Endodermal cell (in vitro differentiated cells): ENCODE data around the gene PGS1. TPM values are rescaled to one million over a fixed set of nuclear protein-coding genes. Genes with fewer than 3 reads are reported as not detected.
A peak's percentile ranks its signal among the peaks of the same experiment; 100 is the strongest.

ENCODE experiments used
- DNase-seq: peaks from one replicate; pipeline ENCODE4 v3.0.0-alpha.2; 2017
- H3K27ac ChIP-seq: 2 replicates; pipeline ENCODE4 v1.5.1; 2013; ENCODE audit warnings: mild to moderate bottlenecking, low read depth, low read length, moderate library complexity
- H3K27me3 ChIP-seq: 2 replicates; pipeline ENCODE4 v1.6.1; 2013; ENCODE audit warnings: mild to moderate bottlenecking, low read length, moderate library complexity; ENCODE audit not compliant: insufficient read depth, control insufficient read depth, poor library complexity, severe bottlenecking
- H3K36me3 ChIP-seq: 2 replicates; pipeline ENCODE4 v1.7.0; 2013; ENCODE audit warnings: mild to moderate bottlenecking, low read length, moderate library complexity; ENCODE audit not compliant: control insufficient read depth, insufficient read depth
- H3K4me1 ChIP-seq: one replicate; pipeline ENCODE4 v1.7.0; 2013; ENCODE audit warnings: low read length; ENCODE audit not compliant: control insufficient read depth, insufficient read depth
- H3K4me3 ChIP-seq: 2 replicates; pipeline ENCODE4 v1.5.1; 2013; ENCODE audit warnings: mild to moderate bottlenecking, low read length, moderate library complexity
- H3K9ac ChIP-seq: 2 replicates; pipeline ENCODE4 v1.6.1; 2013; ENCODE audit warnings: mild to moderate bottlenecking, low read length, moderate library complexity; ENCODE audit not compliant: poor library complexity, severe bottlenecking; ENCODE audit errors: extremely low read depth
- H3K9me3 ChIP-seq: 2 replicates; pipeline ENCODE4 v1.6.1; 2013; ENCODE audit warnings: mild to moderate bottlenecking, low read length, moderate library complexity; ENCODE audit not compliant: control insufficient read depth
- H3K27ac Mint-ChIP-seq: 2 replicates; pipeline ENCODE4 v1.8.0; 2020; ENCODE audit warnings: mixed read lengths
- H3K27me3 Mint-ChIP-seq: 2 replicates; pipeline ENCODE4 v1.8.0; 2021; ENCODE audit warnings: mild to moderate bottlenecking, mixed read lengths; ENCODE audit not compliant: insufficient read depth
- H3K36me3 Mint-ChIP-seq: 2 replicates; pipeline ENCODE4 v1.8.0; 2020; ENCODE audit warnings: low read depth, mixed read lengths
- H3K4me1 Mint-ChIP-seq: 2 replicates; pipeline ENCODE4 v1.8.0; 2020; ENCODE audit warnings: mixed read lengths
- H3K4me3 Mint-ChIP-seq: 2 replicates; pipeline ENCODE4 v1.8.0; 2020; ENCODE audit warnings: mild to moderate bottlenecking, moderate library complexity, mixed read lengths
- H3K9me3 Mint-ChIP-seq: 2 replicates; pipeline ENCODE4 v1.8.0; 2020; ENCODE audit warnings: mild to moderate bottlenecking, mixed read lengths
- CTCF ChIP-seq: fragments of 200-600 bp; sonication (generic); conservative IDR thresholded peaks from 2 replicates; pipeline ENCODE4 v1.5.0; 2021; ENCODE audit warnings: antibody characterized with exemption, mild to moderate bottlenecking
- WGBS, 2 experiments: methylation state at CpG; one replicate each; pipeline versions ENCODE4 v1.1.5 to v1.1.7; 2013; ENCODE audit warnings: missing lambda C conversion rate in 2 of 2, mixed read lengths in 1 of 2; ENCODE audit not compliant: insufficient coverage in 1 of 2, insufficient read length in 1 of 2; 5-methylcytosine and 5-hydroxymethylcytosine counted together
- total RNA-seq, 2 donors: library from RNA; stranded (reverse); fragmentation: NEBNext Ultra II Directional in 1 of 2; extraction: Animal tissue kit (Norgen Biotek cat#: 25700) in 1 of 2; gene quantifications; 2 replicates in 1 of 2; 3 replicates in 1 of 2; pipeline ENCODE4 v1.2.1, GENCODE V29; 2021

PGS1 gene
- total RNA-seq, 2 donors from 2014 or later: 57.1 to 58.2 TPM

DNA sequence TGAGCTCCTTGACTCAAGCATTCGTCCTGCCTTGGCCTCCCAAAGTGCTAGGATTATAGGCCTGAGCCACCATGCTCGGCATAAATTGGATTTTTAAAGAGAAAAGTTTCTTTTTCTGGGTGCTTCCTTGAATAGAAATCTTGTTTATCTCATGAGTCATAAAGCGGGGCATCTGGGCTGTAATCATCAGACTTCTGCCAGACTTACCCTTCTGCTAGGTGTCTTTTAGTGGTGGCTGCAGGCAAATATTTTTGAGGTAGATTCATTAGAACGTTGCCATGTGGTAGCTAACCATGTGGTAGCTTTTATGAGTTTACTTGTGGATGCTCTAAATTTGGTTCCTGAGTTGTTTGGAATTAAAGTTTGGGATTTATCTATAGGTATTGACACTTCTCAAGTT, 13.4 kb downstream of the PGS1 start:
- peaks cover 17% of the 10 kb centered on the region for H3K4me1 Mint-ChIP-seq
- Histone ChIP-seq H3K9ac (no peak overlapping the region), H3K27ac (no peak overlapping the region), H3K4me3 (no peak overlapping the region), H3K4me1 (no peaks in the 10 kb centered on the region), H3K9me3 (no peaks in the 10 kb centered on the region), H3K27me3 (no peaks in the 10 kb centered on the region), H3K36me3 (peaks cover 45% of the 10 kb centered on the region)
- DNase-seq: no peak
- H3K9me3 Mint-ChIP-seq: no peaks in the 10 kb centered on the region
- H3K27ac Mint-ChIP-seq: peak overlapping the region; percentile 92
- no peaks in the 10 kb centered on the region for H3K27me3 Mint-ChIP-seq
- H3K36me3 Mint-ChIP-seq: peaks cover 42% of the 10 kb centered on the region
- no peak for TF ChIP-seq CTCF
- 88 to 97% methylated on average over 3 to 4 of the region's 4 CpGs for WGBS, 2 experiments
- no peak overlapping the region for H3K4me3 Mint-ChIP-seq

DNA sequence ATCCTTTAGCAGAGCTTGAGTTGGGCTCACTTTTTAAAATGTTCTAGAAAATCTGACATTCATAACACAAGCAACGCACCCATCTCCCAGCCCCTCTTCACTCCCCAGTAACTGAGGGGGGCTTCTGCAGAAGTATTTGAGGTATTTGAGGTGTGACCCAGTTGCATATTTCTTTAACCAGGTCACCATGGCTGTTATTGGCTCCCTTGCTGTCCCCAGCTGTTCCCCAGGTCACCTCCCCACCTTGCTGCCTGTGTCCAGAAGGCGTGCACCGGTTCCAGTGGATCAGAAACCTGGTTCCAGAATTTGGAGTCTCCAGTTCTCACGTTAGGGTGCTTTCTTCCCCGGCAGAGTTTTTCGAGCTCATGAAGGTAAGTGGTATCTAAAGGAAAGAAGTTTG, 13.8 kb downstream of the PGS1 start:
- H3K27me3 ChIP-seq: no peaks in the 10 kb centered on the region
- no peaks in the 10 kb centered on the region for H3K9me3 Mint-ChIP-seq
- H3K4me3 ChIP-seq: no peak overlapping the region
- peak; percentile 68 for DNase-seq
- WGBS, 2 experiments: 90 to 97% methylated on average over 2 to 5 of the region's 6 CpGs
- H3K27ac ChIP-seq: no peak overlapping the region
- peaks cover 17% of the 10 kb centered on the region for H3K4me1 Mint-ChIP-seq
- peak overlapping the region; percentile 92 for H3K27ac Mint-ChIP-seq
- no peak overlapping the region for H3K4me3 Mint-ChIP-seq
- no peaks in the 10 kb centered on the region for H3K9me3 ChIP-seq
- H3K4me1 ChIP-seq: no peaks in the 10 kb centered on the region
- H3K9ac ChIP-seq: no peak overlapping the region
- peaks cover 49% of the 10 kb centered on the region for H3K36me3 ChIP-seq
- TF ChIP-seq CTCF: no peak
- H3K36me3 Mint-ChIP-seq: peaks cover 46% of the 10 kb centered on the region
- no peaks in the 10 kb centered on the region for H3K27me3 Mint-ChIP-seq

GRCh38 chr17:78393575-78393974, 15.1 kb downstream of the PGS1 start:
- H3K9ac ChIP-seq: no peak overlapping the region
- Mint-ChIP-seq H3K4me3 (no peak overlapping the region), H3K36me3 (peaks cover 56% of the 10 kb centered on the region), H3K4me1 (peaks cover 17% of the 10 kb centered on the region), H3K27ac (peak overlapping the region; percentile 80), H3K9me3 (no peaks in the 10 kb centered on the region), H3K27me3 (no peaks in the 10 kb centered on the region)
- H3K36me3 ChIP-seq: peaks cover 60% of the 10 kb centered on the region
- WGBS, 2 experiments: 96 to 98% methylated on average over 3 to 4 of the region's 4 CpGs
- no peak for TF ChIP-seq CTCF
- no peak overlapping the region for H3K27ac ChIP-seq
- H3K4me1 ChIP-seq: no peaks in the 10 kb centered on the region
- no peaks in the 10 kb centered on the region for H3K9me3 ChIP-seq
- H3K27me3 ChIP-seq: no peaks in the 10 kb centered on the region
- no peak overlapping the region for H3K4me3 ChIP-seq
- DNase-seq: no peak
